GM13977 (cell line): Measurements from ENCODE around the gene TRIM5.

Experiments
- DNase-seq: peaks from one replicate; pipeline ENCODE4 v3.0.0; 2012; ENCODE audit warnings: low spot score
- CTCF ChIP-seq: IDR thresholded peaks from 2 replicates; pipeline ENCODE4 v1.5.1; 2012; ENCODE audit warnings: mild to moderate bottlenecking, control low read depth; ENCODE audit not compliant: insufficient read depth; ENCODE audit errors: extremely low read depth, missing control alignments
- in situ Hi-C: fragments of 300-500 bp; cut with MboI; formaldehyde crosslinking; loops from one replicate; pipeline ENCODE4 v1.12.0; 2022; ENCODE audit warnings: low sequenced_read_pairs, low pct_unique_long_range_greater_than_20kb, mixed read lengths, inconsistent platforms; ENCODE audit not compliant: unreplicated experiment

Gene TRIM5

GRCh38 chr11:5631969-5632635 lies 52.8 kb downstream of the TRIM5 start:
- DNase-seq = peak; percentile 66
- no peak for TF ChIP-seq CTCF
- in situ Hi-C loops = no loop called here

- in situ Hi-C loops = no loop called here
- DNase-seq = no peak
- no peak for TF ChIP-seq CTCF
These were observed 53.5 kb downstream of the TRIM5 start for GRCh38 chr11:5631417-5631816.

- in situ Hi-C loops = no loop called here
- no peak for TF ChIP-seq CTCF
- DNase-seq = no peak
These were observed 58.7 kb downstream of the TRIM5 start for GRCh38 chr11:5626196-5626595.

- no peak for DNase-seq
- in situ Hi-C loops = no loop called here
- no peak for TF ChIP-seq CTCF
These were observed 59.6 kb downstream of the TRIM5 start for GRCh38 chr11:5625281-5625680.

GRCh38 chr11:5624489-5625279 lies 60.2 kb downstream of the TRIM5 start, which contains the start of gene TRIM34:
TRIM34 (plus strand) TSS chr11:5625001; CDS start chr11:5632332, 7,331 bp downstream.
- DNase-seq = peak; percentile 85
- in situ Hi-C loops = no loop called here
- no peak for TF ChIP-seq CTCF

- TF ChIP-seq CTCF = no peak
- in situ Hi-C loops = no loop called here
- DNase-seq = no peak
These were observed 62.1 kb downstream of the TRIM5 start for GRCh38 chr11:5622802-5623201.
